ENCODE data around the gene ITM2C.

Gene ITM2C

DNA sequence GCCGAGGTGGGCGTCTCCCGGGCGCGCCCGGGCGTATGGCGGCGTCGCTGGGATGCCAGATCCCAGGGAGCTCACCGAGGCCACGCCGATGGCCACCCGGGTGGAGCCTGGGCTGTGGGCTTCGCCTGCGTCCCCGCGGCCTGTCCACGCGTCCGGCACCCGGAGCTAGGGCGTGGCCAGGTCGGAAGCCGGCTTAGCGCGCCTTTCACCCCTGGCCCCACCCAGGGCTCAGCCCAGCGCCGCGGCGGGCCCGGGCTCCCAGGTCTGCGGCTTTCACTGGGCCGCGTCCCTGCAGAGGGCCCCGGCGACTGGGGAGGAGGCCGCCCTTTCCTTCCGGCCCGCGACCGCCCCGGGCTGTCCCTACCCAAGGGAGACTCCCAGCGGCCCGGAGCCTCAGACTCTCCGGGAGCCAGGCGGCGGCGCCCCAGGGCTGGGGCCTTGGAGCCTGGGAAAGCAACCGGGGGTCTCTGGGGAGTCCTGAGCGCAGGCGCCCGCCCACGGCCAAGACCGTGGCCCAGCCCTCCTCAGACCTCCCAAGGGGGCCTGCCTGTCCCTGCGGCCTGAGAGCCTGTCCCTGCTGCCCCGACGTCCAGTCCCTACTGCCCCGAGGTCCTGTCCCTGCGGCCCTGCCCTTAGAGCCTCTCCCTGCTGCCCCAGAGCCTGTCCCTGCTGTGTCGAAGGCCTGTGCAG is 36.3 kb upstream of the ITM2C start:
- DNase-seq (ENCODE audit: insufficient read length) (peak; percentile 55), FAIRE-seq (peak; percentile 78)
- no peak for TF ChIP-seq POLR2AphosphoS5 (IDR thresholded peaks at IDR 0.05; ENCODE audit: low read depth, low read length)
- no peak for TF ChIP-seq TAF1 (IDR thresholded peaks at IDR 0.05; ENCODE audit: borderline replicate concordance, low read depth, low read length)
- peak; percentile 21; the same call in 1 of the 2 replicates for TF ChIP-seq POLR2A (IDR thresholded peaks at IDR 0.05; ENCODE audit: low read depth, low read length)

DNA sequence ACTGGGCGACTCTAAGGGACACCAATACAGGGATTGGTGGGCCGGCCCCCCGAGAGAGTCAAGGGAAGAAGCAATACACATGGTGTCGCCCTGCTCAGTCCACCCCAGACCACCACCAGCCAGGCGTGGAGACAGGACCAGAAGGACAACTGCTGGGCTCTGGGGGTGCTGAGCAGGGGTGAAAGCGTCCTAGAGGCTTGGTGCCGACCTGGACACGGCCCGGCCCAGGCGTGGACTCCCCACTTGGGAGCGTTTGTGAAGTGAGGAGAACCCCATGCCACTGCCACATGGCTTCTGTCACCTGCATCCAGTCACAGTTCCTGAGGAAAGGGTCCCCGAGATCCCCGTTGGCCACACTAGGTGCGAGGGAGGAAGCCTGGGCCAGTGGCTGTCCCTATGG is 35.4 kb upstream of the ITM2C start:
- TF ChIP-seq TAF1 (IDR thresholded peaks at IDR 0.05; ENCODE audit: borderline replicate concordance, low read depth, low read length) (no peak), POLR2A (IDR thresholded peaks at IDR 0.05; ENCODE audit: low read depth, low read length) (no peak), POLR2AphosphoS5 (IDR thresholded peaks at IDR 0.05; ENCODE audit: low read depth, low read length) (no peak)
- DNase-seq (ENCODE audit: insufficient read length) (no peak), FAIRE-seq (no peak)

DNA sequence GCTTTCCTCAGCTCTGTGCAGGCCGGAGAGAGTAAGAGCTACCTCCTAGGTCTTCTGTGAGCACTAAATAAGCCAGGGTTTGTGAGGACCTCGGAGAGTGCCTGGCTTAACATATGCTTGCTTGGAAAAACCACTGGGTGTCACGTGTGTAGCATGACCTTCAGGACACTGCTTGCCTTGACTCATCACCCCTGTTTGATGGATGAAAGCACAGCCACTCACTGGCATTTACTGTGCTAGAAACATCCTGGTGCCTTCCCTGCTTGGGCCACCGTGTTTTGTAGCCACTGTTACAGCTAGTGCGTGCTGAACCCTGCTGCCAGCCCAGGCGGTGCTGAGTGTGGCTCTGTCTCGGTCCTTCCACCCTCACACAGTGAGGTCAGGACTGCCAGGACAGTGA is 34.8 kb upstream of the ITM2C start:
- DNase-seq (ENCODE audit: insufficient read length): no peak
- TF ChIP-seq POLR2A (IDR thresholded peaks at IDR 0.05; ENCODE audit: low read depth, low read length): no peak
- no peak for FAIRE-seq

DNA sequence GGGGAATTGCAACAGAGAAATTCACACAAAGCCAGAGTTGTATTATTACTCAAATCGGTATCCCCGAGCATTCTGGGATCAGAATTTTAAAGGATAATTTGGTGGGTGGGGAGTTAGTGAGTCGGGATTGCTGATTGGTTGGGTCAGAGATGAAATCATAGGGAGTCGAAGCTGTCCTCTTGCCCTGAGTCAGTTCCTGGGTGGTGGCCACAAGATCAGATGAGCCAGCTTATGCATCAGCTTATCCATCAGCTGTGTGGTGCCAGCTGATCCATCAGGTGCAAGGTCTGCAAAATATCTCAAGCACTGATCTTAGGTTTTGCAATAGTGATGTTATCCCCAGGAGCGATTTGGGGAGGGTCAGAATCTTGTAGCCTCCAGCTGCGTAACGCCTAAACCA is 34.3 kb upstream of the ITM2C start:
- no peak for TF ChIP-seq POLR2AphosphoS5 (IDR thresholded peaks at IDR 0.05; ENCODE audit: low read depth, low read length)
- no peak for TF ChIP-seq POLR2A (IDR thresholded peaks at IDR 0.05; ENCODE audit: low read depth, low read length)
- TF ChIP-seq TAF1 (IDR thresholded peaks at IDR 0.05; ENCODE audit: borderline replicate concordance, low read depth, low read length): no peak
- DNase-seq (ENCODE audit: insufficient read length) (no peak), FAIRE-seq (no peak)

DNA sequence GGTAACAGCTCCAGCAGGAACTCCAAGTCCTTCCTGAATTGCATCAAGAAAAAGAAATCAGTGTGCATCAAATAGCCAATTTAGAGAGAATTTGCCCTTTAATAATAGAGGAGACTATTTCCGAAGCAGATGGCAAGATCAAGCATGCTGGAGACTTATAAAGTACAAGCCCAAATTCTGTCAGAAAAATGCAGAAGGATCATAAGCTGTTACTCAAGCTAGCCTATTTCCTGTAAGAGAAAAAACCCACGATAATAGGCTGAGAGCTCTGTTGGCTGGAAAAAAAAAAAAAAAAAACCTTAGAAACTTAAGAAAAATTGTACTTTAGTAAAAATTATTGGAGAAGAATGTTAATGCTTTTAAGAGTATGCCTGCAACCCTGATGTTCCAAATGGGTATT is 24.4 kb upstream of the ITM2C start:
- DNase-seq (ENCODE audit: insufficient read length) (no peak), FAIRE-seq (no peak)
- TF ChIP-seq TAF1 (IDR thresholded peaks at IDR 0.05; ENCODE audit: borderline replicate concordance, low read depth, low read length) (no peak), POLR2AphosphoS5 (IDR thresholded peaks at IDR 0.05; ENCODE audit: low read depth, low read length) (no peak), POLR2A (IDR thresholded peaks at IDR 0.05; ENCODE audit: low read depth, low read length) (no peak)

DNA sequence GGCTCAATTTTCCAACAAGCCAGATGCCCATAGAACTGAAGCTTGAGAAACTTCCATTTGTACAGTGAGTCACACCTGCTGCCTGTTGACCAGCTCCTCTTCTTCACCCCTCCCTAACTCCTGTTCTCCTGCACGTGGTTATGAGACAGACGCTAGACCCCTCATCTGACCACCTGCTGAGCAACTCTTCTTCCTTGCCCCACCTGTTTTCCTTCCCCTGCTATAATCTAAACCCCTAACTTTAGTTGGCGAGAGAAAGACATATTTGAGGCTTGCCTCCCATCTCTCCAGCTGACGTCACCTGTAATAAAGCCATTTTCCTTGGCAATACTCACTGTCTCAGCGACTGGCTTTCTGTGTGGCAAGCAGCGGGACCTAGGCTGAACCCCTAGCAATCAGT is 22.3 kb upstream of the ITM2C start:
- no peak for TF ChIP-seq POLR2A (IDR thresholded peaks at IDR 0.05; ENCODE audit: low read depth, low read length)
- no peak for TF ChIP-seq TAF1 (IDR thresholded peaks at IDR 0.05; ENCODE audit: borderline replicate concordance, low read depth, low read length)
- TF ChIP-seq POLR2AphosphoS5 (IDR thresholded peaks at IDR 0.05; ENCODE audit: low read depth, low read length): no peak
- no peak for FAIRE-seq

DNA sequence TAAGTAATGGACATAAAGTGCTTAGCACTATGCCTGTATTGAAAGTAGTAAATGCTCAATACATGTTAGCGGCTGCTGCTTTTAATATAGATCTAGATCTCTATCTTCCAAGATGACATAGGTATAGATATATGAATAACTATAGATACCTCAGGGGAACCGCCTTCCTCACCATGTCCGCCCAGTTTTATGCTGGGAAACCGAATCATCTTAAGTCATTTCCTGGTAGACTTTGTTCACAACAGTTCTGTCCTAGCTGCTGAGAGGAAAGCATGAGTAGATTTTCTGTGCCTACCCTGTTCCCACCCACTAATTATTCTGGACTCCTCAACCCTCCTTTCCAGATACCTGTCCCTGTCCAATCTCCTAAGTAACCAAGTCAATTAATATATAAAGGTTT is 21.6 kb upstream of the ITM2C start:
- DNase-seq (ENCODE audit: insufficient read length) (no peak), FAIRE-seq (no peak)
- TF ChIP-seq POLR2A (IDR thresholded peaks at IDR 0.05; ENCODE audit: low read depth, low read length): no peak
- TF ChIP-seq TAF1 (IDR thresholded peaks at IDR 0.05; ENCODE audit: borderline replicate concordance, low read depth, low read length): no peak
- no peak for TF ChIP-seq POLR2AphosphoS5 (IDR thresholded peaks at IDR 0.05; ENCODE audit: low read depth, low read length)

More for the DNA sequence above, 22.3 kb upstream of the ITM2C start:
- no peak for DNase-seq (ENCODE audit: insufficient read length)

DNA sequence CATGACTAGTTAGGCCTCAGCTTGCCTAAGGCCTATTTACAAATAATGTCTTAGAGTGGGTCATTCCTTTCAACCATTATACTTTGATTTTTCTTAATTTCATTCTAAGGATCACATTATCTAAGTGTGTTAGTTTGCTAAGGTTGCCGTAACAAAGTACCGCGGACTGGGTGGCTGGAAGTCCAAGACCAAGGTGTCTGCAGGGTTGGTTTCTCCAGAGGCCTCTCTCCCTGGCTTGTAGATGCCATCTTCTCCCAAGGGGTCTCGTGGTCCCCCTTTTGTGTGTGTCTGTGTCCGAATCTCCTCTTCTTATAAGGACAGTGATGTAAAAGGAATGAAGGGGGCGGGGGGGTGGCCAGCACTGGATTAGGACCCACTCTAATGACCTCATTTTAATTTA is 18.4 kb upstream of the ITM2C start:
- FAIRE-seq: no peak
- TF ChIP-seq POLR2A (IDR thresholded peaks at IDR 0.05; ENCODE audit: low read depth, low read length) (no peak), TAF1 (IDR thresholded peaks at IDR 0.05; ENCODE audit: borderline replicate concordance, low read depth, low read length) (no peak)
- no peak for DNase-seq (ENCODE audit: insufficient read length)

DNA sequence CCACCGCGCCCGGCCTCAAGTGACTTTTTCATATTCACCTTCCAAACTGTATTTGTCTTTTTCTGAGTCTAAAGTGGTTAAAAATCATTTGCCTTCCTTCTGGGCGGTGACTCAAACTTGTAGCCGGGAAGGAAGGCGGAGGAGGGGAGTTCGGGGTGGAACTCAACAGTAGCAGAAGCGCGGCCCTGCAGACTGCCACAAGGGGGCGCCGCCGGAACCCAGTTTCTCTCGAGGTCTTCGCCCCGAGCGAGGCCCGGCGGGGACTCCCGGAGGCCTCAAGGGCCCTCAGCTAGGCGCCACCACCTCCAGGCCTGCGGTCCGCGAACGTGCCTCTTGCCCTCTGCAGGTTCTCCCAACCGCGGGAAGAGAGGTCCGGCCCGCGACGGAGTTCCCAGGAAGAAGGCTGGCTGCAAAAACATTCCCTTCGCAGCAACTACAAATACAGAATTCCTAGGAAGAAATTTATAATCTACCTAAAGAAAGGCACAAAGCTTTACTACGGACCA is 16.8 kb upstream of the ITM2C start:
- DNase-seq (ENCODE audit: insufficient read length) (peak; percentile 90), FAIRE-seq (peak; percentile 99)
- TF ChIP-seq POLR2AphosphoS5 (IDR thresholded peaks at IDR 0.05; ENCODE audit: low read depth, low read length): no peak
- TF ChIP-seq POLR2A (IDR thresholded peaks at IDR 0.05; ENCODE audit: low read depth, low read length): no peak

DNA sequence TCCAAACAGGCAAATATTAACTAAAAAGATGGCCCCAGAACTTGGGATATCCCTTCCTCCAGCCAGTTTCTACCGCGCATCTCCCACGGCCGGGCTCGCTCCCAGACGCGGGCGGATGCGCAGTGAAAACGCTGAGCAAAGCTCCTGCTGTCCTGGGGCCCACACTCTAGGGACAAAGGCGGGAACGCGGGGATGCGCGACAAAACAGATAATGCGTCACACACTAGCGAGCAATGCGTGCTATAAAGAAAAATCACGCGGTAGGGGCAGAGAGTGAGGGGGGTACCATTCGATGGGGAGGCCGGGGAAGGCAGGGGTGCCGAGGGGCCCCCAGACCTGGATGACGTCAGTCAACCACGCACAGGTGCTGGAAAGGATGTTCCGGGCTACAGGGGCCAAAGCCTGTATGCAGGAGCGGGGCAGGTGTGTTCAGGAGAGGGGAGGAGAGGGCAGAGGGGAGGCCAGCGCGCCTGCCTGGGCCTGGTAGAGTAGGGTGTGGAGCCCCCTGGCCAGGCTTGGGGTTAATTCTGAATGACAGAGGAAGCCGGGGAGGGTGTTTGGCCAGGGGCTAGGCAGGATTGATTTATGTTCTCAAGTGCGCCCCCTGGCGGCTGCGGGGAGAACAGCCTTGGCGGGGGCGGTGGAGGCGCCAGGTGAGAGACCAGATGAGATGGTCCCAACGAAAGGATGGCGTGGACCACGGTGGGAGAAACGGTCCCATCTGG is 14.9 kb upstream of the ITM2C start:
- DNase-seq (ENCODE audit: insufficient read length) (peak; percentile 60), FAIRE-seq (peak; percentile 82)
- no peak for TF ChIP-seq POLR2AphosphoS5 (IDR thresholded peaks at IDR 0.05; ENCODE audit: low read depth, low read length)

DNA sequence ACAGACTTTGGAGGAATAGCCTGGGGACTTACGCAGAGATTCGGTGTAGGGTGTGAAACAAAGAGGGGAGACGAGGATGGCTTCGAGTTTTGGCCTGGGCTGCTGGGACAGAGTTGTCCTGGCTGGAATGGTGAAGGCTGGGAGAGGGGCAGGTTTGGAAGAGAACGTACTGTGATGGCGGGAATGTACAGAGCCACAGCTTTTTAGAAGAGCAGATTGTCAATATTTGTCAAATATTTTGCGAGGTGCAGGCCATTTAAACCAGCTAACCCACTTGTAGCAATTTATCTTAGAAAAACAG is 14.4 kb upstream of the ITM2C start:
- no peak for FAIRE-seq
- DNase-seq (ENCODE audit: insufficient read length): no peak
- TF ChIP-seq TAF1 (IDR thresholded peaks at IDR 0.05; ENCODE audit: borderline replicate concordance, low read depth, low read length) (no peak), POLR2A (IDR thresholded peaks at IDR 0.05; ENCODE audit: low read depth, low read length) (no peak), POLR2AphosphoS5 (IDR thresholded peaks at IDR 0.05; ENCODE audit: low read depth, low read length) (no peak)

DNA sequence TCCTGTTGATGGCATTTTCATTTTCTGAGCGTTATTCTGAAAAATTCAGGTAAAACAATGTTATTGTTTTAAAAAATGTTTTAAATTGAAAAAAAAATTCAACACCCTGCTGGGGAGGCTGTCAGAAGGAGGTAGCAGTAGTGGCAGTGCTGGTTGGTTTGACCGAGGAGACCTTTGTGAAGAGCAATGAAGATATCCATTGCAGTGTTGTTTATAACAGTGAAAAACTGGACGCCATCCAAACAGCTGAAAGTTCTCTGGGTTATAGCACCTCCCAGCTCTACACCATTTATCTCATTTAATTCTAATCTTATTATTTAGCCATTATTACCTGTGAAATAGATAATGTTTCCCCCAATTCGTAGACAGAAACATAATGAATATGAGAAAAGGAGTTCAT is 12.6 kb upstream of the ITM2C start:
- FAIRE-seq (no peak), DNase-seq (ENCODE audit: insufficient read length) (no peak)
- TF ChIP-seq POLR2A (IDR thresholded peaks at IDR 0.05; ENCODE audit: low read depth, low read length): no peak
- no peak for TF ChIP-seq POLR2AphosphoS5 (IDR thresholded peaks at IDR 0.05; ENCODE audit: low read depth, low read length)
- no peak for TF ChIP-seq TAF1 (IDR thresholded peaks at IDR 0.05; ENCODE audit: borderline replicate concordance, low read depth, low read length)
